Left forelimb (tissue), 1 donor: ENCODE data around the gene ASB4.
"Not testable (repeated sequence)": the region's sequence is repeated elsewhere in the genome, so short reads cannot be mapped to it uniquely, and the experiment has no call there.

Experiments
- DNase-seq: peaks from one replicate; pipeline ENCODE4 v3.0.0-alpha.2; 2018; ENCODE audit warnings: low spot score

ASB4 gene

DNA sequence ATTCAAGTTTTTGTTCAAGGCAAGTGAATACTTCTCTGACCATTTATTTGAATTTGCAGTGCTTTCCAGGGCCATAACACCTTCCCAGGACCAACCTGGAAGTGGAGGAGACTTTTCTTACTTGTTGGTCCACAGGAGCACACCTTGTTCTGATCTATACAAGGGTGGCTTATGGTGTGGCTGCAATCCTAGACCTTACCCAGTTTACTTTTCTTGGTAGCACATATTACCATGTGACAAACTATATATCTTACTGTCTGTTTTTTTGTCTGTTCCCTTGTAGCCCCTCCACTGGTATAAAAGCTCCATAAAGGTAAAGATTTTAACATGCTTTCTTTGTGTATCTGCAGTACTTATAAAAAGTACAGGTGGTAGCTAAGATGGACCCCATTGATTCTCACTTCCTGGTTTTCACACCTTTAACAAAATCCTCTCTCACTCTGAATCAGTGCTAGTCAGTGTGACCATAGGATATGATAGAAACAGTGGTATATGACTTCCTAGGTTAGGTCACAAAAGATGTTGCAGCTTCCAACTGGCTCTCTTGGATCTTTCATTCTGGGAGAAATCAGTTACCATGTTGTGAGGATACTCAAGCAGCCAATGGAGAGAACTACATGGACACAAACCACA lies 5.6 kb upstream of the ASB4 start:
- no peak for DNase-seq

GRCh38 chr7:95481271-95482165 lies 4.2 kb upstream of the ASB4 start:
- DNase-seq, result no peak

DNA sequence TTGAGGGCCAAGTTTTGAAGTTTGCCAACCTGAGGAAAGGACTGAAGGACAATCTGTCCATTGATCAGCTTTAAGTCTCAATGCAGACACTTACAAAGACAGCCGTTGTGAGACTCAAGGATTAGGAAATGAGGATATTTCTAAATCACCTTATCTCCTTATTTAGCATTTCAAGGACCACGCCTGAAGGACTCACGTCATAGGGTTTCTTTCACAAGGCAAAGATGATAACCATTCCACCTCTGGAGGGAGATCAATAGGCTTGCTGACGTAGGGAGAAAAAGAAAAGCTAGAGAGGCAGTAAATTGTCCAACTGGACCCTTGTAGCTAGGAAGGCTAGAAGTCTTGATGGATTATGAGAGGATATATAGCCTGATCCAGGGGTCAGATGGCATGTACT lies 3.3 kb upstream of the ASB4 start:
- no peak for DNase-seq

- no peak for DNase-seq
Measured at GRCh38 chr7:95490231-95490762, 4.6 kb downstream of the ASB4 start.

DNA sequence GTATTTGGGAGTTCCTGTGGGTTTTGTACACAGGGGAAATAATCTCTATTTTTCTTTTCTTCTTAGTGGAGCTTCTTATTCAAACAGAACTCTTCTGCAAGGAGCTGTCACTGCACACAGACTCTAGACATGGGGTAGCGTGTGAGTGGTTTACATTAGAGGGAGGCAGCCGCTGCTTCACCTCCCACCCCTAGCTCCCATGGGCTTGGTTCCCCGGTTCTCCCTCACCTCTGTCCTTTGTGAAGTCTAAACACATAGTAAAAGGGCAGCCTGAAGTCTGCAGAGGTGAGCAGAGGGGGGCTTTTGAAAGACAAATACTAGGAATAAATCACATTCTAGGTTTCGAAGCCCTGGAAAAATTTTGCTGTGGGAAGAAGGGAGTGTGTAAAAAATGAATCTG lies 5.5 kb downstream of the ASB4 start:
- no peak for DNase-seq

DNA sequence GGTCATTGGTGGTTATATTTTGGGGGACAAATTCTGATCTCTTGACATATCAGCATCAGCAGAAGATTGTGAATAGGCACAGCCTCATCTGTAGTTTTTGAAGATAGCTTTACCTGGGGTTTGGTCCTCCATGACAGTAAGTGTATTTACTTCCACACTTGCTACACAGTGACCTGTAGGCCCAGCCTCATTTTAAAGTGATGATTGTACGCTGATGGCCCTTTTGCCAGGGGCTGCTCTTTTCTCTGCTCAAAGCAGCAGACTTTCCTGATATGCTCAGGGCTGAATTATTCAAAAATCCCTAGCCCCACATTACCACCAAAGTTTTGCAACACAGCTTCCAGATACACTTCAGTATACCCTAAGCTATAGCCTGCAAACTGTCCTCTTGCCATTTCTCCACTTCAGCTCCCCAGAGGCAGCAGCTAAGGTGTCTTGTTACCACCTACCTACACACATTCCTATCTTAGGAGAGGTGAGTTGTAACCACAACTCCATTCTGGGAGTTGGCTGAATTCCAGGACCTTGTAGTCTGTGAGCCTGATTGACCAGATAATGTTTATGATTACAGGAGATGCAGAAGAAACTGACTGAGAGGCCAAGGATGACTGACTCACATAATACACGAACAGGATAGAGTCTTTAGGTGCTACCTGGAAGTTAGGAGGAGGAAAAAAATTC lies 6.0 kb downstream of the ASB4 start:
- no peak for DNase-seq

DNA sequence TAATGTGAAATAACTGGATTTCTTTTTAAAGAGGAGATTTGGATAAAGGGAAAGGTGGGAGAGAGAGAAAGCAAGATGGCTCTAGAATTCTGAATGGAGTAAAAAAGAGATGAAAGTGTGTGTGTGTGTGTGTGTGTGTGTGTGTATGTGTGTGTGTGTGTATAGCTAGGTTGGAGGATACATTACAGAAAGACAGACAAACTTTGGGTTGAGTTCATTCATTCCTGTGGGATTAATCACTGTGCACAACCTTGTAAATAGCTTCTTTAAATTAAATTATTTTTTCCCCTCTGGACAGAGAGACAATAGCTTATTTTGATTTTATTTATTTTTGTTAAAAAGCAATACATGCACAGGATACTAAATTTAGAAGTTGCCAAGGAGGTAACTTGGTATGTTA lies 7.5 kb downstream of the ASB4 start:
- DNase-seq, result no peak

GRCh38 chr7:95493844-95494243 lies 8.1 kb downstream of the ASB4 start:
- DNase-seq, result no peak

- no peak for DNase-seq
Measured at GRCh38 chr7:95501261-95501832, 15.6 kb downstream of the ASB4 start.

- no peak for DNase-seq
Measured at GRCh38 chr7:95502403-95502802, 16.7 kb downstream of the ASB4 start.

DNA sequence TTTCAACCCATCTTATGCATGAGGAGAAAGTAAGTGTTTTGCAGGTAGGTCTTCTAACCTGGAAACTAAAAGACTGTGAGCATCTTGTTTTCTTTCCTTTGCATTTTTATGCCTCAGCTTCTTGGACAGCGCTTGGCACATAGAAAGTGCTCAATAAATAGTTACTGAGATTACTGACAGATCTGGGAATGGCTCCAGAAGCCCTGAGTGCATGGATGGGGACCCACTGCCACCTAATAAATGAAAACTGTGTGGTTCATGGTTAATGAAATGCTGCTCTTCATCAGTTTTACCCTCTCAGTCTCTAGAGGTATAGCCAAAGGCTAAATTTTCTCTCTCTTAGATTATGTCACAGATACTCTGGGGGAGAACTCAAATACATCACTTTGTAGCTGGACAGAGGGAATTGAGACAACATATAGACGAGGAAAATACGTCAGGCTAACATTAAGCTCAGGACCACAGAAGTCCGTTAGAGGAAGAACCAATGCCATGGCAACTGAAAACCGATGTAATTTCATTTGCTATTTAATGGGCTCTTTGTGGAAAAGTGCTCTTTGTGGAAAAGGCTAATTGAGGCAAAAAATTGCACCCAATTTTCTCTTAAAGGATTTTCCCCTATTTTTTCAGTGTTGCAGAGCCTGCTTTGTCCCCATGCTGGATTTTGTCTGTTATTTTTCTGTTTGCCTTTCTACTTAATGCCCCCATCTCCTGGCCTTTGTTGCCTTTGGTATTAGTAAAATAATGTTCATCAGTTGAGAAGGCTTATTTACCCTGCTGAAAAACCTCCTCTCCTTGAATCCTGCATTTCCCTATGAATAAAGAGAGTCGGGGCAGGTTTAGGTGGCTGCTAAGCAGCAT lies 17.8 kb downstream of the ASB4 start:
- no peak for DNase-seq

GRCh38 chr7:95504132-95504588 lies 18.4 kb downstream of the ASB4 start:
- DNase-seq, result not testable (repeated sequence)

GRCh38 chr7:95508780-95509179 lies 23.0 kb downstream of the ASB4 start:
- DNase-seq, result no peak

DNA sequence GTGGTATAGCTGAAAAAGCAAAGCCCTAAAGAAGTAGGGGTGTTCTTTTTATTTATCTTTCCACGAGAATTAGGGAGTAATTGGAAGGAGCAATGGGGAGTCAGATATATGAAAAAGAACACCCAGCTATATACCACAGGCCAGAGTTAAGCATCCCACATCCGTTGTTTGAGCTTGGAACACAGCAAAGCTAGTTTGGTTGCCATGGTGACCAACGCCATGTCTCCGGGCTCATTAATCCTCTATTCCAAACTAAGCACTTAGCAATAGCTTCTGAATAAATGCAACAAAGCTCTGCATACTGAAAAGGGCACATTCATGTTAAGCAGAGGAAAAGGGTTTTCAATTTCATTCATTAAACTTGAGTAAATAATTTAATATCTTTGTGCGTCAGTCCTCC lies 23.5 kb downstream of the ASB4 start:
- no peak for DNase-seq

DNA sequence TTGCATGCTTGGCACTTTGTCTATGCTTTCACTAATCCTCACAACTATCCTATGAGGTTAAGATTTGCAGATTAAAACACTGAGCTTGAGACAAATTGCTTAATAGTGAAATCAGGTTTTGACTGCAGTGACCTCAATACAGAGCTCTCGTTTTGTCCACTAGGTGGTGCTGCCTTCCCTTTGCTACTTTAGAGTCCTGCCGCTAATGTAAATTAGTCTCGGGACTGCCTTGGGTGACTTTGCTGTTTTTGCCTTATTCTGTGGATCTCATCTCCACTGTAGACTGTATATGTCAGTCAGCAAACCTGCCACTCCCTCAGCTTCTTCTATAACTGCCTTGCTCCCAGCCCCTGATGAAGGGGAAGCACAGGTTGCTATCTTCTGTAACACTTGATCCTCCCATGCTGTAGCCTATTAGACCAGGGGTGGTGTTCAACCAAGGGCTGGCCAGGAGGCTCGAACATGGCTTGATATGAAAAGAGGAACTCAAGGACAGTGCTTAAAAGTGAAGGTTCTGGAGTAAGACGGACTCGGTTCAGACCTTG lies 26.0 kb downstream of the ASB4 start:
- no peak for DNase-seq

DNA sequence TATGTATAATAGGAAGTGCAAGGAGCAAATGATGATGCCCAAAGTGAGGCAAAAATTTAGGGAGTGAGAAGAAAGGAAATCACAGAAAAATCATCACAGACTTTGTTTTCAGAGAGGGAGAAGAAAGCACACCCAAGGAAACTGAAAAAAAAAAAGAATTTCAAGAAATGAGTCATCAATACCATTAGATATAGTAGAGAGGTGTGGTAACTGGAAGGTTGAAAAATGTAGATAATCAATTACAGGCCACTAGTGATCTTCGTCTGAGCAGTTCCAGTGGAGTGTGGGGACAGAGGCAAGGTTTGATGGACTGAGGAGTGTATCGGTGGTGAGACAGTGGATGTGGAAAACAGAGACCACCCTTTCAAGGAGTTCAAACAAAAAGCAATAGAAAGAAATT lies 31.7 kb downstream of the ASB4 start:
- DNase-seq, result no peak

- no peak for DNase-seq
Measured at GRCh38 chr7:95517870-95518269, 32.1 kb downstream of the ASB4 start.

GRCh38 chr7:95520136-95520535 lies 34.4 kb downstream of the ASB4 start:
- no peak for DNase-seq

- DNase-seq, result no peak
Measured at GRCh38 chr7:95525503-95525902, 39.8 kb downstream of the ASB4 start.

DNA sequence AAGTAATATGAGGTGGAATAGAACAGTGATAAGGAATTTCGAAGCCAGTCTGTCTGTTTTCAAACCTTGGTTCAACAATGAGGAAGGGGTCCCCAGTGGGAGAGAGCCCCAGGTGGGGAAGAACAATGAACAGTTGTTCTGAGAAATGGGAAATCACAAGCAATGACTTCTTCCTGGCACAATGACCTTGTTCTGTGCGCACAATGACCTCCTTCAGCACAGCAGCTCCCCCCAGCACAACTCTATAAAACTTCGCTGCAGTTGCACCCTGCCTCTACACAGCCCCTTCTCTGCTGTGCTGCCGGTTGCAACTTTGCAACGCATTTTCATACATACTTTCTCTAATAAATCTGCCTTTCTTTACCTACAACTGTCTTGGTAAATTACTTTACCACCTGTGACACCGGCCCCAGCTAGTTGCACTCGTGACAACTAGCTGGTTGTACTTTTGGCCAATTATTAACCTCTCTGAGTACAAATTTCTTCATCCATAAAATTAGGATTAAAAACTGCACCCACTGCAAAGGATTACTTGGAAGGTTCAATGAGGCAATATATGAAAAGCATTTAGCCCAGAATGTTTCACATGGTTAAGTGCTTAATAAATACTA lies 40.5 kb downstream of the ASB4 start:
- DNase-seq, result no peak
